Measurements from ENCODE around the gene MAST1.

The MAST1 gene

GRCh38 chr19:12922959-12923358 is 84.6 kb downstream of the MAST1 start:
- Histone ChIP-seq H3K27me3 (ENCODE audit: insufficient read depth, low read length, poor library complexity) (no peaks in the 10 kb centered on the region), H4K20me1 (ENCODE audit: insufficient read depth, low read length) (0 out of 2 replicates have a peak, but pooled peaks cover 8% of the 10 kb centered on the region), H3K4me1 (ENCODE audit: insufficient read depth, low read length) (peaks cover 18% of the 10 kb centered on the region)

More at GRCh38 chr19:12922959-12923358, 84.6 kb downstream of the MAST1 start:
- TF ChIP-seq EZH2 (IDR thresholded peaks at IDR 0.05; ENCODE audit: borderline replicate concordance, low read depth, low read length, severe bottlenecking) (no peak), CTCF (IDR thresholded peaks at IDR 0.05; ENCODE audit: borderline replicate concordance, extremely low read depth, low read length, poor library complexity, severe bottlenecking) (no peak)
- Histone ChIP-seq H2AFZ (ENCODE audit: low read depth, low read length) (no peak overlapping the region), H3K4me2 (ENCODE audit: insufficient read depth, low read length) (no peak overlapping the region), H3K27ac (ENCODE audit: low read length) (no peak overlapping the region), H3K9ac (ENCODE audit: low read depth, low read length) (no peak overlapping the region), H3K79me2 (ENCODE audit: insufficient read depth, low read length) (peaks cover 10% of the 10 kb centered on the region; the same call in 1 of the 2 replicates), H3K36me3 (ENCODE audit: insufficient read depth, low read length) (peaks cover 52% of the 10 kb centered on the region), H3K4me3 (ENCODE audit: low read depth in 1 of 2, low read length in 2 of 2) (no peak overlapping the region), H3K9me3 (ENCODE audit: insufficient read depth, low read length, severe bottlenecking) (no peaks in the 10 kb centered on the region)
- DNase-seq = no peak
- no peak for ATAC-seq (ENCODE audit: insufficient read depth, low read depth)
